CD4-positive, alpha-beta memory T cell (primary cell): ENCODE results near the gene CUEDC2. TPM values are rescaled to one million over a fixed set of nuclear protein-coding genes. Genes with fewer than 3 reads are reported as not detected.

ENCODE experiments used
- CTCF ChIA-PET: fragments of 350-600 bp; sonication (Branson Sonifier 250); formaldehyde crosslinking; loops from one replicate; lab custom pipeline; 2021; ENCODE audit warnings: inconsistent platforms; ENCODE audit not compliant: partially characterized antibody; lab: Charles Lee
- POLR2A ChIA-PET: fragments of 350-600 bp; sonication (Branson Sonifier 250); formaldehyde crosslinking; loops from one replicate; lab custom pipeline; 2021; ENCODE audit not compliant: partially characterized antibody; lab: Charles Lee
- DNase-seq, 5 donors: peaks; one replicate each; pipeline versions ENCODE4 v3.0.0 to v3.0.0-alpha.2; 2020 to 2022; ENCODE audit warnings: mixed read lengths in 1 of 5
- H3K27ac ChIP-seq: one replicate; pipeline ENCODE4 v1.7.0; 2013; ENCODE audit warnings: low read depth, low read length
- H3K27me3 ChIP-seq: 2 replicates; pipeline ENCODE4 v1.7.0; 2013; ENCODE audit warnings: mild to moderate bottlenecking, low read length, moderate library complexity; ENCODE audit not compliant: insufficient read depth
- H3K36me3 ChIP-seq: 2 replicates; pipeline ENCODE4 v1.7.0; 2013; ENCODE audit warnings: mild to moderate bottlenecking, low read length, moderate library complexity; ENCODE audit not compliant: insufficient read depth
- H3K4me1 ChIP-seq: 2 replicates; pipeline ENCODE4 v1.7.0; 2013; ENCODE audit warnings: mild to moderate bottlenecking, low read length, moderate library complexity; ENCODE audit not compliant: insufficient read depth
- H3K4me3 ChIP-seq, 2 donors: one replicate each; pipeline ENCODE4 v1.7.0; 2013; ENCODE audit warnings: low read length in 2 of 2, mild to moderate bottlenecking in 1 of 2
- H3K9me3 ChIP-seq, 2 donors: one replicate each; pipeline ENCODE4 v1.7.0; 2013; ENCODE audit warnings: low read length in 2 of 2, control low read depth in 1 of 2; ENCODE audit not compliant: control insufficient read depth in 1 of 2
- H3K27ac Mint-ChIP-seq, 7 donors: one replicate each; pipeline ENCODE4 v1.8.0; 2020 to 2021; ENCODE audit warnings: mixed read lengths in 7 of 7, mild to moderate bottlenecking in 6 of 7, inconsistent platforms in 3 of 7, moderate library complexity in 3 of 7
- H3K27me3 Mint-ChIP-seq, 2 donors: one replicate each; pipeline ENCODE4 v1.8.0; 2020 to 2021; ENCODE audit warnings: mixed read lengths in 2 of 2
- H3K36me3 Mint-ChIP-seq, 2 donors: one replicate each; pipeline ENCODE4 v1.8.0; 2020 to 2021; ENCODE audit warnings: mixed read lengths in 2 of 2, inconsistent platforms in 1 of 2, mild to moderate bottlenecking in 1 of 2
- H3K4me1 Mint-ChIP-seq, 4 donors: one replicate each; pipeline ENCODE4 v1.8.0; 2020 to 2021; ENCODE audit warnings: mixed read lengths in 4 of 4, mild to moderate bottlenecking in 1 of 4
- H3K4me3 Mint-ChIP-seq, 8 donors: one replicate each; pipeline ENCODE4 v1.8.0; 2020 to 2021; ENCODE audit warnings: mixed read lengths in 8 of 8, mild to moderate bottlenecking in 7 of 8, moderate library complexity in 6 of 8, inconsistent platforms in 3 of 8
- H3K9me3 Mint-ChIP-seq, 8 donors: one replicate each; pipeline ENCODE4 v1.8.0; 2020 to 2021; ENCODE audit warnings: mixed read lengths in 8 of 8, mild to moderate bottlenecking in 5 of 8, inconsistent platforms in 3 of 8, moderate library complexity in 1 of 8
- intact Hi-C: fragments of 100-400 bp; cut with micrococcal nuclease; formaldehyde crosslinking; loops from one replicate; pipeline ENCODE4 v1.15.1; 2023
- polyA plus RNA-seq, 2 donors: library from polyadenylated mRNA; unstranded; fragments of 300-500 nt; fragmentation: Illumina TruSeq; gene quantifications; one replicate each; pipeline ENCODE4 v1.2.3, GENCODE V29; 2021
- total RNA-seq, 2 experiments: library from RNA; stranded (reverse); gene quantifications; one replicate each; pipeline ENCODE4 v1.2.3, GENCODE V29; 2021

Gene CUEDC2
- total and polyA plus RNA-seq, 4 experiments from 2014 or later = 27.2 to 57.5 (median 41.4) TPM

DNA sequence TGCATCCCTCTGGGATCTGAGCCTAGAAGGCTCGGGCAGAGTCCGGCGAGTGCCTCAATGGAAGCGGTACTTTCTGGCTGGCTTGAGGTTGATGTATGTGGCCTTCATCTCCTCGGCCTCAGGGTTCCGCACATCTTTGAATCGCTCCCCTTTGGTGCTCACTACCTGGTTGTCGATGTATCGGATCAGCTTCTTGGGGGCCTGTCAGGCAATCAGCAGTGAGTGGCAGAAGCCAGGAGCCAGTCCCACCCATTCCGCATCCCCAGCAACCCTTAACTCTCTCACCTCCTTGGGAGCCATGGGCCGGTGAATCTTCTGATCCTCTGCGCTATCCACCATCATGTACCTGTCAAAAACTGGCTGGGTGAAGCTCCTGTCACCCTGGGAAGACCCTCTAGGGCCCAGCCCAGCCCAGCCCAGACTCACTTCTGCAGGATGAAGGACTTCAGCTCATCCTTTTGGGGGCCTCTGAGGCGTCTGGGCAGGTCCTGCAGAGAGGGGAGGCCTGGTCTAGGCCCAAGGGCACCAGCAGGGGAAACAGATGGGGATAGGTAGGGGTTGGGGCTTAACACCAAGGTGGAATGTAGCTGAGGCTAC is 8.9 kb downstream of the CUEDC2 start:
- Histone ChIP-seq H3K36me3 (peaks cover 10% of the 10 kb centered on the region), H3K4me3 (no peak overlapping the region), H3K27me3 (no peaks in the 10 kb centered on the region), H3K4me1 (peaks cover 37% of the 10 kb centered on the region), H3K27ac (no peak overlapping the region), H3K9me3 (no peaks in the 10 kb centered on the region)
- H3K27me3 Mint-ChIP-seq = peaks cover 0 to 3% of the 10 kb centered on the region in 2 donors
- DNase-seq = no peak
- peak overlapping the region in 6 of 8 donors; percentile 36 to 96 (median 58) for H3K4me3 Mint-ChIP-seq
- H3K4me1 Mint-ChIP-seq = peaks cover 16 to 51% (median 29%) of the 10 kb centered on the region in 4 donors
- H3K9me3 Mint-ChIP-seq = peaks cover 0 to 4% (median 0%) of the 10 kb centered on the region in 8 donors
- H3K27ac Mint-ChIP-seq = peak overlapping the region in 4 of 7 donors; percentile 48 to 96 (median 58)
- CTCF ChIA-PET = interaction anchor here (1.1 to 5.6 kb wide), 9 partner anchors 11 to 254 kb away, joined by 4 to 42 read pairs (median 21); partner anchors contain the start of genes C10orf95, CUEDC2 and GBF1
- POLR2A ChIA-PET = interaction anchor here (1.1 to 8.2 kb wide), 7 partner anchors 10 to 79 kb away, joined by 3 to 198 read pairs (median 38); partner anchors contain the start of genes ACTR1A, C10orf95, CUEDC2 and NFKB2
- peaks cover 0 to 14% of the 10 kb centered on the region in 2 donors for H3K36me3 Mint-ChIP-seq
- intact Hi-C loops = no loop called here

DNA sequence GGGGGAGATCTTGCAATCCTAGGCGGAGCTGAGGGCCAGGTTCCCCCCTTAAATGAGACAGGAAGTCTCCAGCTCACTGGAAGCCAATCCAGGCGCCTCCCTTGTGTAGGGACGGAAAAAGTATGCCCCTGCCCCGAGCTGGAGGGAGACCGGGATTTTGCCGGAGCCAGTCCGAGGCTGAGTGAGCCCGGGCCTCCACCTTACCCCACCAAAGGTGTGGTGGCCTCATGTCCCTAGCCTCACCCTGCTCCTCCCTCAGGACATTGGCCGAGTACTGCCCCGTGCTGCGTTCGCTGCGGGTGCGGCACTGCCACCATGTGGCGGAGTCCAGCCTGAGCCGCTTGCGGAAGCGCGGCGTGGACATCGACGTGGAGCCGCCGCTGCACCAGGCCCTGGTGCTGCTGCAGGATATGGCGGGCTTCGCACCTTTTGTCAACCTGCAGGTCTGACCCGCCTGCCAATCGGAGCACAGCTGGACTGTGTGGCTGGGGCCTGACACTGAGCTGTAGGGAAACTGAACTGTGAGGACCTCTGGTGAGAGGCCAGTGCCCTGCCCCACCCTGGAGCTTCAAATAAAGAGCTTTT is 9.7 kb downstream of the CUEDC2 start:
- Mint-ChIP-seq H3K27ac (peak overlapping the region; percentile 62 to 96 (median 72)), H3K36me3 (peaks cover 0 to 14% of the 10 kb centered on the region in 2 donors), H3K27me3 (peaks cover 5 to 8% of the 10 kb centered on the region in 2 donors), H3K4me1 (peaks cover 20 to 58% (median 34%) of the 10 kb centered on the region in 4 donors), H3K9me3 (peaks cover 0 to 4% (median 0%) of the 10 kb centered on the region in 8 donors), H3K4me3 (peak overlapping the region; percentile 81 to 99 (median 96))
- Histone ChIP-seq H3K27ac (peak overlapping the region; percentile 64), H3K9me3 (no peaks in the 10 kb centered on the region), H3K36me3 (peaks cover 10% of the 10 kb centered on the region), H3K4me1 (peaks cover 37% of the 10 kb centered on the region), H3K4me3 (peak overlapping the region; percentile 61 to 90), H3K27me3 (peaks cover 6% of the 10 kb centered on the region)
- POLR2A ChIA-PET = interaction anchor here (1.1 to 8.2 kb wide), 11 partner anchors 11 to 271 kb away, joined by 3 to 198 read pairs (median 22); partner anchors contain the start of genes ACTR1A, C10orf95, CUEDC2 and NFKB2
- peak in 1 of 5 donors; percentile 47 for DNase-seq
- intact Hi-C loops = loop anchor here (1.0 kb wide), 1 partner anchor 28 kb away; no protein-coding TSS in a partner anchor
- CTCF ChIA-PET = interaction anchor here (0.9 to 5.6 kb wide), 17 partner anchors 11 to 253 kb away, joined by 3 to 42 read pairs (median 5); partner anchors contain the start of genes ACTR1A, C10orf95, CUEDC2 and GBF1

DNA sequence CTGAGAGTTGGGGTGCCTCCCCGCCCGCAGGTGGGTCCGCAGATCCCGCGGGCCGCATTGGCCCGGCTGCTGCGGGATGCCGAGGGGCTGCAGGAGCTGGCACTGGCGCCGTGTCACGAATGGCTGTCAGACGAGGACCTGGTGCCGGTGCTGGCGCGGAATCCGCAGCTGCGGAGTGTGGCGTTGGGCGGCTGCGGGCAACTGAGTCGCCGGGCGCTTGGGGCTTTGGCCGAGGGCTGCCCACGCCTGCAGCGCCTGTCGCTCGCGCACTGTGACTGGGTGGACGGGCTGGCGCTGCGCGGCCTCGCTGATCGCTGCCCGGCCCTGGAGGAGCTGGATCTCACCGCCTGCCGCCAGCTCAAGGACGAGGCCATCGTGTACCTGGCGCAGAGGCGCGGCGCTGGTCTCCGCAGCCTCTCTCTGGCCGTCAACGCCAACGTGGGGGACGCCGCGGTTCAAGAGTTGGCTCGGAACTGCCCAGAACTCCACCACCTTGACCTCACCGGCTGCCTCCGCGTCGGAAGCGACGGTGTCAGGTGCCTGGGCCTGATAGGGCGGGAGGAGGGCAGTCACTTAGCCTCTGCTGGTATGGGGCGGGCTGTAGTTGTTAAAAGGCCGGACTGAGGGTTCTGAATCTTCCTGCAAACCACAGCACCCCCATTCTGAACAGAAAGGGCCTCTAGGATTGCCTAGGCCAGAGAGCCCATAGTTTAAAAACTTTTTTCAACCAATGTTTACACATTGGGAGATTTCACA is 10.4 kb downstream of the CUEDC2 start:
- Histone ChIP-seq H3K36me3 (peaks cover 10% of the 10 kb centered on the region), H3K27me3 (peaks cover 6% of the 10 kb centered on the region), H3K4me3 (peak overlapping the region; percentile 61 to 90), H3K27ac (peak overlapping the region; percentile 64), H3K4me1 (peaks cover 37% of the 10 kb centered on the region), H3K9me3 (no peaks in the 10 kb centered on the region)
- POLR2A ChIA-PET = interaction anchor here (1.0 to 8.2 kb wide), 17 partner anchors 11 to 270 kb away, joined by 3 to 198 read pairs (median 16); partner anchors contain the start of genes ACTR1A, C10orf95, CUEDC2 and GBF1
- Mint-ChIP-seq H3K4me3 (peak overlapping the region; percentile 90 to 99 (median 96)), H3K4me1 (peaks cover 19 to 54% (median 34%) of the 10 kb centered on the region in 4 donors), H3K27ac (peak overlapping the region; percentile 64 to 98 (median 95)), H3K9me3 (peaks cover 0 to 5% (median 0%) of the 10 kb centered on the region in 8 donors), H3K27me3 (peaks cover 7 to 14% of the 10 kb centered on the region in 2 donors), H3K36me3 (peaks cover 0 to 12% of the 10 kb centered on the region in 2 donors)
- intact Hi-C loops = loop anchor here (1.0 kb wide), 6 partner anchors 10 to 57 kb away; partner anchors contain the start of gene CUEDC2
- CTCF ChIA-PET = interaction anchor here (0.9 to 5.6 kb wide), 18 partner anchors 8 to 253 kb away, joined by 3 to 42 read pairs (median 6); partner anchors contain the start of genes ACTR1A, C10orf95 and CUEDC2
- peak in 2 of 5 donors; percentile 32 to 41 for DNase-seq

DNA sequence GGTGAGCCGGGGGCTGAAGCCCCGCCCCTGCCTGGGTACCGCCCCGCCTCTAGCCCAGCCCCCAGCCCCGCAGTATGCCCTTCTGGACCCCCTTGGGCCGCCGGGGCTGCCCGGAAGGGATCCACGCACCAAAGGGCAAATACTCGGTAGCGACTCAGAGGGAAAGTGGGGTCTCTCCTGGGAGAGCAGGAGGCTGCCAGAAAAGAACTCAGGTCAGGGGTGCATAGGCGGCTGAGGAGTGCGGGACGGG is 10.9 kb downstream of the CUEDC2 start:
- Histone ChIP-seq H3K4me1 (peaks cover 37% of the 10 kb centered on the region), H3K4me3 (peak overlapping the region; percentile 61 to 90), H3K9me3 (no peaks in the 10 kb centered on the region), H3K27me3 (peaks cover 6% of the 10 kb centered on the region), H3K27ac (peak overlapping the region; percentile 64), H3K36me3 (peaks cover 10% of the 10 kb centered on the region)
- ChIA-PET CTCF (interaction anchor here (1.0 to 5.6 kb wide), 14 partner anchors 9 to 252 kb away, joined by 3 to 42 read pairs (median 8); partner anchors contain the start of genes ACTR1A, C10orf95 and CUEDC2), POLR2A (interaction anchor here (1.0 to 8.2 kb wide), 18 partner anchors 11 to 270 kb away, joined by 3 to 198 read pairs (median 12); partner anchors contain the start of genes ACTR1A, C10orf95, CUEDC2 and GBF1)
- Mint-ChIP-seq H3K4me1 (peaks cover 19 to 53% (median 34%) of the 10 kb centered on the region in 4 donors), H3K27ac (peak overlapping the region; percentile 92 to 98 (median 96)), H3K36me3 (peaks cover 0 to 12% of the 10 kb centered on the region in 2 donors), H3K9me3 (peaks cover 0 to 5% (median 0%) of the 10 kb centered on the region in 8 donors), H3K27me3 (peaks cover 7 to 14% of the 10 kb centered on the region in 2 donors), H3K4me3 (peak overlapping the region; percentile 90 to 99 (median 96))
- DNase-seq = no peak
- intact Hi-C loops = loop anchor here (1.0 kb wide), 5 partner anchors 11 to 58 kb away; partner anchors contain the start of gene CUEDC2

DNA sequence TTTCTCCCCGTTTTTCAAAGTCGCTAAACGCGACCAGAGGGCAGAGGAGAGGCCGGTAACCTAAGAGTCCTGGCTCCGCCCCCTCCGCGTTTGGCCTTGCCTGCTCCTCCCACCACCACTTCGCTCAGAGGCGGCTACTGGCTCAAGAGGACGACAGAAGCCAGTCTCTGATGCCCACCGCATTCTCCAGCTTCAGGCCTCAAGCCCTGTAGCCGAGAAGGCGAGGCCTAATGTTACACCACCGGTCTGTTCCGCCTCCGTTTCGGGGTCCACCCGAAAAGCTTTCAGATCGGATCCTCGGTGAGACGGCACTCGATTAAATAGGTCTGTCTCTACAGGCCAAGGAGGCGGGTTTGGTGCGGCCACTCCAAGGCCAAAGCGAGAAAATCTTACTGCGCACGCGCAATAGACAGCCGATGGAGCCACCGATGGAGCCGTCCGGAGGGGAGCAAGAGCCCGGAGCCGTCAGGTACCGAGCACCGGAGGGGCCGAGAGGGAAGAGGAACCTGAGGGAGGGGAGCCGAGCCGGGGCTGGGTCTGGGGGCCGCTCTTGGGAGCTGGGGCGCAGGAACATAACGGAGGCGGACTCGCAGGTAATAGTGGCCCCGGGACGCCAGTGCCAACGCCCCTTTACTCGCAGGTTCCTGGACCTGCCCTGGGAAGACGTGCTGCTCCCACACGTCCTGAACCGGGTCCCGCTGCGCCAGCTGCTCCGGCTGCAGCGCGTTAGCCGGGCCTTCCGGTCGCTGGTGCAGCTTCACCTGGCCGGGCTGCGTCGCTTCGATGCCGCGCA is 11.5 kb downstream of the CUEDC2 start, which contains the start of gene FBXL15:
Gene FBXL15 (plus strand): TSS at position 123 of the 793 bp plus-strand sequence. CDS start 294 bp downstream, at position 417.
- peak within 1 kb of the TSS; percentile 92 to 98 (median 96) for H3K27ac Mint-ChIP-seq
- H3K36me3 Mint-ChIP-seq = peaks cover 0 to 10% of the 10 kb centered on the region in 2 donors
- H3K4me1 Mint-ChIP-seq = peaks cover 16 to 53% (median 33%) of the 10 kb centered on the region in 4 donors
- H3K4me3 ChIP-seq = peak within 1 kb of the TSS; percentile 61 to 90
- POLR2A ChIA-PET = interaction anchor here (0.7 to 8.2 kb wide), 21 partner anchors 10 to 283 kb away, joined by 3 to 198 read pairs (median 7); partner anchors contain the start of genes ACTR1A, C10orf95, CUEDC2 and GBF1
- CTCF ChIA-PET = interaction anchor here (1.1 to 5.6 kb wide), 13 partner anchors 9 to 190 kb away, joined by 3 to 42 read pairs (median 9); partner anchors contain the start of genes ACTR1A, C10orf95 and CUEDC2
- H3K27ac ChIP-seq = peak within 1 kb of the TSS; percentile 64
- peaks cover 10% of the 10 kb centered on the region for H3K27me3 ChIP-seq
- H3K4me3 Mint-ChIP-seq = peak within 1 kb of the TSS; percentile 90 to 99 (median 96)
- intact Hi-C loops = loop anchor here (1.0 kb wide), 6 partner anchors 11 to 81 kb away; partner anchors contain the start of genes ACTR1A and CUEDC2
- H3K4me1 ChIP-seq = peaks cover 37% of the 10 kb centered on the region
- no peaks in the 10 kb centered on the region for H3K9me3 ChIP-seq
- peaks cover 11 to 18% of the 10 kb centered on the region in 2 donors for H3K27me3 Mint-ChIP-seq
- DNase-seq = peak; percentile 92 to 94 (median 93)
- peaks cover 10% of the 10 kb centered on the region for H3K36me3 ChIP-seq
- H3K9me3 Mint-ChIP-seq = peaks cover 0 to 5% (median 0%) of the 10 kb centered on the region in 8 donors
